C4-2B (cell line): ENCODE results near the gene TANC1.

Experiments used
- ZFX ChIP-seq: fragments of 450-650 bp; IDR thresholded peaks from 2 replicates; pipeline ENCODE4 v1.6.1; 2017
- TF ChIP-seq, protein P1 (sequence below): fragments of 450-650 bp; conservative IDR thresholded peaks from 2 replicates; pipeline ENCODE4 v1.5.1; 2017; ENCODE audit warnings: mild to moderate bottlenecking

DNA sequence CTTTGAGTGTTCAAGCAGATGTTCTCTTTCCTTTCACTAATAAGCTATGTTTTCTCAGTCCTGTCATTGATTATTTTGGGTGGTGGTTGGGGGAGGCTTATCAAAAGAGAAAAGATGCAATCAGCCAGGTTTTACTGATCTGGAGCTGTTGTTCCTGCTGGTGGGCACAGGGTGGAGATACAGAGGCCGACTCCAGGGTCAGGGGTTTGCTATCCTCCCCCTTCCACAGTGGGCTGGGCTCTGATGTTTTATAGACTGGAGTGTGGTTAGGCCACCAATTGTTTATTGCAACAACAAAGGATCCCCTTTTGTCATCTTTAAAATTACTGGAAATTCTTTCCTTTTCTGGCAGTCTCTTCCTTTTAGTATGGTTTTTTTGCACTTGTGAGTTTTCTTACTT is 120.5 kb downstream of the TANC1 start:
- TF ChIP-seq, protein P1, sequence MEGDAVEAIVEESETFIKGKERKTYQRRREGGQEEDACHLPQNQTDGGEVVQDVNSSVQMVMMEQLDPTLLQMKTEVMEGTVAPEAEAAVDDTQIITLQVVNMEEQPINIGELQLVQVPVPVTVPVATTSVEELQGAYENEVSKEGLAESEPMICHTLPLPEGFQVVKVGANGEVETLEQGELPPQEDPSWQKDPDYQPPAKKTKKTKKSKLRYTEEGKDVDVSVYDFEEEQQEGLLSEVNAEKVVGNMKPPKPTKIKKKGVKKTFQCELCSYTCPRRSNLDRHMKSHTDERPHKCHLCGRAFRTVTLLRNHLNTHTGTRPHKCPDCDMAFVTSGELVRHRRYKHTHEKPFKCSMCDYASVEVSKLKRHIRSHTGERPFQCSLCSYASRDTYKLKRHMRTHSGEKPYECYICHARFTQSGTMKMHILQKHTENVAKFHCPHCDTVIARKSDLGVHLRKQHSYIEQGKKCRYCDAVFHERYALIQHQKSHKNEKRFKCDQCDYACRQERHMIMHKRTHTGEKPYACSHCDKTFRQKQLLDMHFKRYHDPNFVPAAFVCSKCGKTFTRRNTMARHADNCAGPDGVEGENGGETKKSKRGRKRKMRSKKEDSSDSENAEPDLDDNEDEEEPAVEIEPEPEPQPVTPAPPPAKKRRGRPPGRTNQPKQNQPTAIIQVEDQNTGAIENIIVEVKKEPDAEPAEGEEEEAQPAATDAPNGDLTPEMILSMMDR, result no peak
- no peak for TF ChIP-seq ZFX
